HG03025 (cell line): ENCODE results near the gene FGF16.
"Not testable (repeated sequence)": the region's sequence is repeated elsewhere in the genome, so short reads cannot be mapped to it uniquely, and the experiment has no call there.

ENCODE experiments used
- ATAC-seq: cut with Tn5 transposase; IDR thresholded peaks from one replicate; pipeline ENCODE4 v1.9.1; 2021; ENCODE audit warnings: mild to moderate bottlenecking, moderate library complexity; ENCODE audit not compliant: unreplicated experiment, low FRiP score

Gene FGF16

GRCh38 chrX:77444545-77444944, 2.6 kb upstream of the FGF16 start:
- no peak for ATAC-seq

GRCh38 chrX:77446029-77446585, 1.1 kb upstream of the FGF16 start:
- no peak for ATAC-seq

- no peak for ATAC-seq
These were observed 722 bp downstream of the FGF16 start for GRCh38 chrX:77447653-77448569.

GRCh38 chrX:77450415-77450814, 3.2 kb downstream of the FGF16 start:
- no peak for ATAC-seq

GRCh38 chrX:77450996-77451395, 3.8 kb downstream of the FGF16 start:
- no peak for ATAC-seq

GRCh38 chrX:77453190-77453589, 6.0 kb downstream of the FGF16 start:
- ATAC-seq = no peak

- ATAC-seq = no peak
These were observed 8.2 kb downstream of the FGF16 start for GRCh38 chrX:77455437-77455836.

- ATAC-seq = no peak
These were observed 36.9 kb downstream of the FGF16 start for GRCh38 chrX:77484045-77484444.

- no peak for ATAC-seq
These were observed 46.7 kb downstream of the FGF16 start for GRCh38 chrX:77493677-77494553.

- ATAC-seq = not testable (repeated sequence)
These were observed 53.0 kb downstream of the FGF16 start for GRCh38 chrX:77500164-77500563.

GRCh38 chrX:77502951-77503525, 55.8 kb downstream of the FGF16 start:
- no peak for ATAC-seq

GRCh38 chrX:77505227-77505626, 58.0 kb downstream of the FGF16 start:
- no peak for ATAC-seq
